ENCODE measurements around the gene ZBTB40.

The ZBTB40 gene

DNA sequence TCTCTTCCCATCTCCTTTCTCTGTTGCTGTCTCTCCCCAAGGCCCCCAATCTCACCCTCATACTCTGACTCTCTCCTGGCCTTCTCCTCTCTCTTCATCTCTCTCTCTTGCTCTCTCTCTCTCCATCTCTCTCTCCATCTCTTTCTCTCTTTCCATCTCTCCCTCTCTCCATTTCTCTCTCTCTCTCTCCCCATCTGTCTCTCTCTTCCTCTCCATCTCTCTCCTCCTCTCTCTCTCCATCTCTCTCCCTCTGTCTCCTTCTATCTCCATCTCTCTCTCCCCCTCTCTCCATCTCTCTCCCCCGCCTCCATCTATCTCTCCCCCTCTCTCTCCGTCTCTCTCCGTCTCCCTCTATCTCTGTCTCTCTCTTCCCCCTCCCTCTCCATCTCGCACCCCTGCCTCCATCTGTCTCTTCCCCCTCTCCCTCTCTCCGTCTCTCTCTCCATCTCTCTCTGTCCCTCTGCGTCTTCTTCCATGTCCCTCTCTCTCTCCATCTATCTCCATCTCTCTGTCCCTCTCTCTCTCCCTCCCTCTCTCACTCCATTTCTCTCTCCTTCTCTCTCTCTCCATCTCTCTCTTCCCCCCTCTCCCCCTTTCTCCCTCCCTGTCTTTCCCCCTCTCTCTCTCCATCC lies 95.7 kb downstream of the ZBTB40 start:
- TF ChIP-seq GATA1 (IDR thresholded peaks at IDR 0.05; ENCODE audit: low read depth, low read length) = no peak
- no peak for TF ChIP-seq POLR2A (IDR thresholded peaks at IDR 0.05; ENCODE audit: low read length)
- no peak for DNase-seq

DNA sequence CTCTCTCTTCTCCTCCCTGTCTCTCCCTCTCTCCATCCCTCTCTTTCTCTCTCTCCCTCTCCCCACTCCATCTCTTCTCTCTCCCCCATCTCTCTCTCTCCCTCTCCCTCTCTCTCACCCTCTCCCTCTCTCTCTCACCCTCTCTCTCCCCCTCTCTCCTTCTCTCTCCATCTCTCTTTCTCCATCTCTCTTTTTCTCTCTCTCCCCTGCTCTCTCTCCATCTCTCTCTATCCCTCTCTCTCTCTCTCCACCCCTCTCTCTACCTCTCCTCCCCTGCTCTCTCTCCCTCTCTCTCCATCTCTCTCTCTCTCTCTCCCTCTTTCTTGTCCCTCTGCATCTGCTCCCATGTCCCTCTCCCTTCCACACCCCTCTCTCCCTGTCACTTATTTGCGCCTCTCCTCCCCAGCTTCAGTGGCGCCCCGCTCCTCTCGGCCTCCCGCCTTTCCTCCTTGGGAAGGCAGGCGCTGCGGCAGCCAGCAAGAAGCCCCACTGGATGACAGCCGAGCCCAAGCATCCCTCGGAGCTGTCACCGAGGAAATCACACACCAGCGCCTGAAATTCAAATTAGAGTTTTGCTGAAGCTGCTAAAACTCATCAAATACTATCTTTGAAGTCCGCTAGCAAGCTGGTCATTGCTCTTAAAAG lies 96.3 kb downstream of the ZBTB40 start:
- no peak for TF ChIP-seq GATA1 (IDR thresholded peaks at IDR 0.05; ENCODE audit: low read depth, low read length)
- TF ChIP-seq POLR2A (IDR thresholded peaks at IDR 0.05; ENCODE audit: low read length) = no peak

GRCh38 chr1:22550021-22550420 lies 98.4 kb downstream of the ZBTB40 start:
- DNase-seq = no peak
- TF ChIP-seq GATA1 (IDR thresholded peaks at IDR 0.05; ENCODE audit: low read depth, low read length) = no peak
- no peak for TF ChIP-seq POLR2A (IDR thresholded peaks at IDR 0.05; ENCODE audit: low read length)

More for the DNA sequence above, 96.3 kb downstream of the ZBTB40 start:
- no peak for DNase-seq

GRCh38 chr1:22551591-22551990 lies 99.9 kb downstream of the ZBTB40 start:
- no peak for DNase-seq
- TF ChIP-seq POLR2A (IDR thresholded peaks at IDR 0.05; ENCODE audit: low read length) (no peak), GATA1 (IDR thresholded peaks at IDR 0.05; ENCODE audit: low read depth, low read length) (no peak)

DNA sequence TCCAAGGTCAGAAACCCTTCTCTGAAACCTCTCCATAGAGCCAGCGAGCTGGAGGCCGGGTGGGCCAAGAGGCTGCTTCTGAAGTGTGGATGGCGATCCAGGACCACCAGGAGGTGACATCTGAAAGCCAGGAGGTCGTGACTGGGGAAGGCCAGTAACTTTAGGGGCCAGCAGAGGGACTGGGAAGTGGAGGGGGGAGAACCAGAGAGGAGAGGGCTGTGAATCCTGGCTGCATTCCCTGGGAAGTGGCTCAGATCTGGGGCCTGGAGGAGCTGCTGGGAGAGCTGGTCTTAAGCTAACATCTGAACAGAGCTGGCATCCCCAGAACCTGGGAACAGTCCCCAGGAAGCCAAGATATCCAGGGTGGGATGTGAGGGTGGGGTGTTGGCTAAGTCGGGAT lies 100.4 kb downstream of the ZBTB40 start:
- no peak for DNase-seq
- TF ChIP-seq POLR2A (IDR thresholded peaks at IDR 0.05; ENCODE audit: low read length) (no peak), GATA1 (IDR thresholded peaks at IDR 0.05; ENCODE audit: low read depth, low read length) (no peak)

DNA sequence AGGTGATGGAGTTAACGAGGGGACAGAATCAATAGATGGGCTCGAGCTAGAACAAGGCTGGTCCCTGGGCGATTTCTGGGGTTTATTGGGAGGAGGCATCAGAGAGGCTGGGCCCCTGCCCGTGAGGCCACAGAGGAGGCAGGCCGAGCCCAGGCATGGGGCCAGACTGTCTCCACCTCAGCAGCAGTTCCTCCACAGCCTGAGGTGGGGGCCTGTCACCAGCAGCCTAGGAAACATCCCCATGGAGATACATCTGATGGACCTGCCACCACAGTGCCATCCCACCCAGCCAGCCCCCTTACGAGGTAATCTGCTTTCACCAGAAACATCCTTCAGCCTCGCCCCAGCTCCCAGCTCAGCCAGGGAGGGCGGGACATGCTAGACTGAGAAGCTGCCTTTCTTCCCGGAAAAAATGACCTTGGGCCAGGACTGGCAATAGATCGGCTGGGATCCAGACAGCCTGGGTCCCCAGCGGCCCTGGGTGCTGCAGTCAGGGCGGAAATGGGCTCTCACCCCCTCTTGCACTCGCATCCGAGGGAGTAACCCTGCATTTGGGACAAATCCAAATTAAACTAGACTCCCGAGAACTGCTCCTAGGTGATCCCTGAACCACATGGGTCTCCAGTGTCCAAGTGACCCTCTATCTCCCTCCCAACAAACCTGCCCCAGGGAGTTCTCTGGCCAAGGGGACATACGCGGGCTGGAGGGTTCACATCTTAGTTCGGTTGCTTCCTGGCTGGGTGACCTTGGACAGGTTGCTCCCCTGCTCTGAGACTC lies 101.6 kb downstream of the ZBTB40 start:
- TF ChIP-seq POLR2A (IDR thresholded peaks at IDR 0.05; ENCODE audit: low read length) = no peak
- TF ChIP-seq GATA1 (IDR thresholded peaks at IDR 0.05; ENCODE audit: low read depth, low read length) = no peak

GRCh38 chr1:22553991-22554522 lies 102.4 kb downstream of the ZBTB40 start:
- no peak for DNase-seq
- TF ChIP-seq POLR2A (IDR thresholded peaks at IDR 0.05; ENCODE audit: low read length) (no peak), GATA1 (IDR thresholded peaks at IDR 0.05; ENCODE audit: low read depth, low read length) (no peak)

More for the DNA sequence above, 101.6 kb downstream of the ZBTB40 start:
- no peak for DNase-seq

DNA sequence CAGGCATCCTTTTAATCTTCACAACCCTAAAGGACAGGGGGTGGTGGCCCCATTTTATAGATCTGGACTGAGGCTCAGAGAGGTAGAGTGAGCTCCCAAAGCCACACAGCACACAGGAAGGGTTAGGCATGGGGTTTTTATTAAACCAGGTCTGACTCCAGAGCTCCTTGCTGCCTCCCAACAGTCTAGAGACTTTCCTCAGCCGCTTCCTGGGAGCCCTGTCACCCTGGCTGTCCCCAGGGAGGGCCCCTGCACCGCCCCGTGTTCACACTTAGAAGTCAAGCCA lies 103.7 kb downstream of the ZBTB40 start:
- TF ChIP-seq POLR2A (IDR thresholded peaks at IDR 0.05; ENCODE audit: low read length) = no peak
- no peak for TF ChIP-seq GATA1 (IDR thresholded peaks at IDR 0.05; ENCODE audit: low read depth, low read length)
- no peak for DNase-seq

DNA sequence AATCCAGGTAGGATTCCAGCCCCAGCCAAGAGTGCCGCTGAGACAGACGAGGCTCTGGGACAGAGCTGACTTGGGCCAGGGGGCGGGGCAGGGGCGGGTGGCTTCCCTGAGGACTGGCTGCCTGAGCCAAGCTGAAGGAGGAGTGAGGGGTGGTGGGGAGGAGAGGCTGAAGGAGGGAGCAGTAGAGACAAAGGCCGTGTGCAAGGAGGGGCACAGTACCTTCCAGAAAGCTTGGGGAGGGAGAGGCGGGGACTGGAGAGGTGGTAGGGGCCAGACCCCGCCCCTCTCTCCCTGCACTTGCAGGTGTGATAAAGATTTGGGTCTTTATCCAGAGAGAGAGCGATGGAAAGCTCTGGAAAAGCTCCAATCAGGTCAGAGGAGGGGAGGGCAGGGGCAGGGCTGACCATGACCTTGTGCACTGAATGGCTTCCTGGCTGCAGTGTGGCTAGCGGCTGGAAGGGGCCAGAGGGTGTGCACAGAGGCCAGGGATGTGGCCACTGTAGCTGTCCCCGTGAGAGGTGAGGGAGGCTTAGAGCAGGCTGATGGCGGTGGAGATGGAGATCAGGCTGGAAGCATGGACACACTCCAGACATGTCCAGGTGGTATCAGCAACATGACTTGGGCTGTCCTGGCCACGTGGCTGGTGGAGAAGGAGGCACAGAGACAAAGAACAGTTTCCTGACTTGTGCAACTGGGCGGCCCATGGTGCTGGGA lies 104.9 kb downstream of the ZBTB40 start:
- TF ChIP-seq POLR2A (IDR thresholded peaks at IDR 0.05; ENCODE audit: low read length) (no peak), GATA1 (IDR thresholded peaks at IDR 0.05; ENCODE audit: low read depth, low read length) (no peak)
- no peak for DNase-seq

DNA sequence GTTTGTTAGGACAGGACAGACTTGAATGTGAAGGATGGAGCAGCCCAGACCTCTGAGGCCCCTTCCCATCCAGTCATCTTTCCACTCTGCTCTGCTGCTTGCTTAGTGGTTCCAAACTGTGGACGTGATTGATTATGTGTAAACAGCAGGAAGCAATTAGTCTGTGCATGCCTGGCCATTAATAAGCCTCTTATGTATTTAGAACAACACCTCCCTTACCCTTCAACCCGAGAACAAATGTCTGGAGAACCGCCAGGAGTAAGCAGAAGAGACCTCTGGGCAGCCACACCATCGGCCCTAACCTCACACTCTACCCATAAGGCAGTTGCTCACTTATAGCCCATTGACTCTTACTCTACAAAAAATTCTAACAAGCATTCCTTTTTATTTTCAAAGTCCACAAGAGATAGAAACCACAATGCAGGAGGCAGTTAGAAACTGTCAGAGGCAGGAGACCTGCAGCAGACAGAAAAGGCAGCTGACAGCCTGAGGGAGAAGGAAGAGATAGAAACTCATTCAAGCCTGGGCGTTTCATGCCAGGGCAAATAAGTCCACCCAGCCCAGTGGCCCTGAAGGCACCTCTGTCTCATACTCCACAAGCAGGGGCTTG lies 105.8 kb downstream of the ZBTB40 start:
- TF ChIP-seq POLR2A (IDR thresholded peaks at IDR 0.05; ENCODE audit: low read length) (no peak), GATA1 (IDR thresholded peaks at IDR 0.05; ENCODE audit: low read depth, low read length) (no peak)
- no peak for DNase-seq

DNA sequence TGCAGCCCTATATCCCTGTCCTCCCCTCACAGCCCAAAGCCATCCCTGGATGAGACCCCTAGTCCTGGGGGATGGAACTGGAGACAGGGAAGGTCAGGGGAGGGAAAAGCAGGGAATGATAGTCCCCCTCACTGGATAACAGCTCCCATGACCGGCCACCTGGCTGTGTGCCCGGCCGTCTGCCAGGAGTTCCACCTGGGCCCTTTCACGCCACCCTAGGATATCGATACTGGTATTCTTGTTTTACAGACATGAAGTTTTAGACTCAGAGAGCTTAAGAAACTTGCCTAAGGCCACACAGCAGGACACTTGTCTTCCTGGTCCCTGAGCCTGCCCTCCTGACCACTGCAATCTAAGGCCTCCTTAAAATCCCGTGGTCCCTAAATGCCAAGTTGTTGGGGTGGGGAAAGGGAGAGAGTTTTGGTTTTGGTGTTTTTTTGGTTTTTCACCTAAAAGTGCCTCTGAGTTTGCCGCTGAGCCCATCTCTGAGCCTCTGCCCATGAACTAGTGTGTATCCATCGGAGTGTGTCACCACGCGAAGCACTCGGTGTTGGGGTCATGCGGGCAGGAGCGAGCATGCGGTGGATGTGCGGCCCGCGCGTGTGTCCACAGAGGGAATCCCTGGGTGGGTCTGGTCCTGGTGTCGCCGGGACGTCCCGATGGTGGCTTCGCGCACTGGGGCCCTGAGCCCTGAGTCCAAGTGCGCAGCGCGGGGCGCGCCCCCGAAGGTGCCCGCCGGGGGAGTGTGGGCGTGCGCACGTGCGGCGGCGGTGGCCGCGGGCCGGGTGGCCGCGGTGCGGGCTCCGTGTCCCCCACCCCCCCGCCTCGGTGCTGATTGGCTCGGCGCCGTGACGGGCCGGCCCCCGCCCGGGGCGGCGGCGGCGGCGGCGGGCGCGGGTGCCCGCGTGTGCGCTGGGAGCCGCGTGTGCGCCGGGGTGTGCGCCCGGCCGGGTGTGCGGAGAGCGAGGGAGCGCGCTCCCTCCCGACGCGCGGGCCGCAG lies 111.2 kb downstream of the ZBTB40 start, which contains the start of gene EPHA8:
TSS of gene EPHA8 (plus strand) at position 906 of the 1,000 bp plus-strand sequence. CDS start 147 bp downstream, outside the sequence.
- no peak for TF ChIP-seq GATA1 (IDR thresholded peaks at IDR 0.05; ENCODE audit: low read depth, low read length)
- no peak for TF ChIP-seq POLR2A (IDR thresholded peaks at IDR 0.05; ENCODE audit: low read length)
- no peak for DNase-seq

All from erythroblast (primary cell).